IPS-18c (cell line): ENCODE results near the gene ARMC9.
"Not testable (repeated sequence)": the region's sequence is repeated elsewhere in the genome, so short reads cannot be mapped to it uniquely, and the experiment has no call there.

ENCODE experiments used
- H3K4me3 ChIP-seq: 2 replicates; pipeline ENCODE4 v1.7.0; 2013; ENCODE audit warnings: low read depth, mild to moderate bottlenecking, low read length, moderate library complexity; ENCODE audit not compliant: insufficient read depth
- H3K9me3 ChIP-seq: one replicate; pipeline ENCODE4 v1.6.1; 2013; ENCODE audit warnings: mild to moderate bottlenecking, low read length, moderate library complexity; ENCODE audit not compliant: control insufficient read depth, insufficient read depth

Gene ARMC9

GRCh38 chr2:231288590-231288989, 90.2 kb downstream of the ARMC9 start:
- Histone ChIP-seq H3K9me3 (no peaks in the 10 kb centered on the region), H3K4me3 (no peak overlapping the region)

DNA sequence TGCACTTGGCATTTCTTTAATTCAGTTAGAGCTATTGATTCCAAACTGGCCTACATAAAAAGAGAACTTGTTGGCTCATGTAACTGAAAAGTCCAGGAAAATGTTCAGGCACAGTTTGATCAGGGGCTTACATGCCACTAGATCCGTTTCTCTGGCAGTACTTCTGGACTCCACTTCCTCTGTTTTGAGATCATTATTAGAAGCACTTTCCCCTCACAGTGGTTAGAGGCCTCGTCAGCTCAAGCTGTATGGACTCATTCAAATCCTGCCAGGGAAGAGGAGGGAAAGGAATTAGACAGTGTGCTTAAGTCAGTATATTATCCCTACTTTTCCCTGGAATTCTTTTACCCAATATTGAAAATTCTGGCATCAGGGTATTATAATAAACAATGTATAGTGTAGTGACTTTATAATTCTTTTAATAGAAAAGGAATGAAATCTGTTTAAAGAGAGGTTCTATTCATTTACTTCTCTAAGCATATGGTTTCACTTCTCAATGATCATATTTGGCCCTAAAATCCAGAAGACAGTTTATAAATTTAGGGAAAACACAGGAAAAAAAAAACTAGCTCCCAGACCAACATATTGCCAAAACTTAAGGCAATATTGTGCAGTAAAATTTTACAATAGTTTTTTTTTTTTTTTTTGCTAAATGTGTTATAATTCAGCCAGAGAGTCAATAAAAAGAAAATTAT, 92.0 kb downstream of the ARMC9 start:
- Histone ChIP-seq H3K9me3 (peaks cover 2% of the 10 kb centered on the region), H3K4me3 (no peak overlapping the region)

- no peak overlapping the region for H3K4me3 ChIP-seq
Observed at GRCh38 chr2:231292472-231293134, 94.2 kb downstream of the ARMC9 start.

DNA sequence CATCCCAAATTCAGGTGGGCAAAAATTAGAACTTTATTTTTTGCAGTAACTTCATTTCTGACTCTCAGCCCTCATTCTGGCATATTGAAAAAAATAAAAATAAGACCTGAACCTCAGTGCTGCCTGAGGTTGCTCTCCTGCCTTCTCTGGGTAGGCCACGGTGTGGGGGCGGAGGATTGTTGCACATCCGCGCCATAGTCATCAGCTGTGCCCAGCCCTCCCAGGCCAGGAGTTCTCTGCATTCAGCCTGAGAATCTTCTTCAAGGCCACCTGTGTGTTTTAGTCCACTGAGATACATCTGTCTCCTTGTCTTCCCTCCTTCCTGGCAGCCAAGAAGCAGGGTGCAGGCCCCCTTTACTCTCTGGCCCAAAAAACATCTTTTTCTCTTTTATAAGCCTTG, 94.7 kb downstream of the ARMC9 start:
- no peak overlapping the region for H3K4me3 ChIP-seq
- H3K9me3 ChIP-seq: peaks cover 2% of the 10 kb centered on the region

More at GRCh38 chr2:231292472-231293134, 94.2 kb downstream of the ARMC9 start:
- peaks cover 2% of the 10 kb centered on the region for H3K9me3 ChIP-seq

GRCh38 chr2:231294116-231294515, 95.7 kb downstream of the ARMC9 start:
- H3K4me3 ChIP-seq: no peak overlapping the region
- H3K9me3 ChIP-seq: peaks cover 2% of the 10 kb centered on the region

GRCh38 chr2:231294571-231295362, 96.3 kb downstream of the ARMC9 start:
- Histone ChIP-seq H3K9me3 (peaks cover 4% of the 10 kb centered on the region), H3K4me3 (no peak overlapping the region)

DNA sequence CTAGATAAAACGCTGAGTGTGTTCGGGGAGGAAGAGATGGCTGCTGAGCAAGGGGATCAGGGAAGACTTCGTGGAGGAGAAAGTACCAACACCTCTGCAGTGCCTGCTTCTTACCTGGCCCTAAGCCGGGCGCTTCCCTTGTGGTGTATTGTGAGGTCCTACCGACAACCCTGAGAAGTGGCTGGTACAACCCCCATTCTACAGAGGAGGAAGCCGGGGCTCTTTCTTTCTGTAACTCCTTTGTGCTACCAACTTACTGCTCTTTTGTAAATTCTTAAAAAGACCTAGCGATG, 96.9 kb downstream of the ARMC9 start:
- Histone ChIP-seq H3K4me3 (no peak overlapping the region), H3K9me3 (peaks cover 4% of the 10 kb centered on the region)

GRCh38 chr2:231296401-231296974, 98.1 kb downstream of the ARMC9 start:
- H3K9me3 ChIP-seq: peaks cover 4% of the 10 kb centered on the region
- no peak overlapping the region for H3K4me3 ChIP-seq

GRCh38 chr2:231297108-231297908, 98.9 kb downstream of the ARMC9 start:
- Histone ChIP-seq H3K4me3 (no peak overlapping the region), H3K9me3 (peaks cover 4% of the 10 kb centered on the region)

GRCh38 chr2:231298091-231298490, 99.7 kb downstream of the ARMC9 start:
- no peak overlapping the region for H3K4me3 ChIP-seq
- peaks cover 4% of the 10 kb centered on the region for H3K9me3 ChIP-seq

DNA sequence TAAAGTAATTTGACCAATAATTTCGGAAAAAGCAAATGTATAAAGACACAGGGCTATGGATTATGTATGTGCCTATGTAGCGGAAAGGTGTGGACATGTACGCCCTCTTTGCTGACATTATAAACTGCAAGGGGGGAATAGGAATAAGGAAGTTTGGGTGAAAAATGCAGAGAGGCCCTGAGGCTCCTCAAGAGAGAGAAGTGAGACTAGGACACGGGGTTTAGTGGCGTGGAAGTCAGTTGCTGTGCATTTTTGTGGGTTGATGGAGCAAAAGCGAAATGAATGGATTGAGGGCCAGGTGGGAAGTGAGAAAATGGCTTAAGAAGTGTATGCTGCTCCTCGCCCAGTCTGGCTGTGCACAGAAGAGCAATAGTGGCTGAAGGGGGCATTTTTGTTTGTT, 100.8 kb downstream of the ARMC9 start:
- no peak overlapping the region for H3K4me3 ChIP-seq
- H3K9me3 ChIP-seq: peaks cover 4% of the 10 kb centered on the region

DNA sequence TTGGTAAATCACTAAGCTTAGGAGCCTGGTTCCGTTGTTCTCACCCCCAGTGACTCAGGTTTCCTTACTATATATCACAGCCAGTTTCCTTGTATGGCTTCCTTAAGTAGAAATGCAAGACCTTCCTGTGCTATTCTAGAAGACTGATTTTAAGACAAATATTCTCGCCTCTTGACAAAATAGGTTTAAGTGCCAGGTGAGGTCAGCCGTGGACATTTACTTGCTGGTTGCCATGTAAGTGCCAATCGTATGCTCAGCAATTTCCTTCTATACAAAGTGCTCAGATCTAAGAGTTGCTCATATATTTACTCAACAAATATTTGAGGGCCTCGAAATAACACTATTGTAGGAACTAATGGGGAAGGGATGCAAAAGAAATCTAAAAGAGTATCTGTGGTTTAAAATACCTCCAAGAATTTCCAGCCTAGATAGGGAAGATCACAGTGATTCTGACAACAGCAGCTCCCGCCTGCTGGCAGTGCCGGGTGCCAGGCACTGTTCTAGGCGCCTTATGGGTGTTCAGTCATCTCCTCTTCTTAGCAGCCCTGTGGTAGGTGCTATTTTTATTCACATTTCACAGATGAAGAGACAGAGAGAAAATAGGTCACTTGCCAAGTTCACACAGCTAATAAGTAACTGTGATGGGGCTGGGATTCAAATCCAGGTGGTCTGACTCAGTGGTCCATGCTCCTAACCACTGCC, 101.7 kb downstream of the ARMC9 start:
- Histone ChIP-seq H3K4me3 (no peak overlapping the region), H3K9me3 (peaks cover 2% of the 10 kb centered on the region)

DNA sequence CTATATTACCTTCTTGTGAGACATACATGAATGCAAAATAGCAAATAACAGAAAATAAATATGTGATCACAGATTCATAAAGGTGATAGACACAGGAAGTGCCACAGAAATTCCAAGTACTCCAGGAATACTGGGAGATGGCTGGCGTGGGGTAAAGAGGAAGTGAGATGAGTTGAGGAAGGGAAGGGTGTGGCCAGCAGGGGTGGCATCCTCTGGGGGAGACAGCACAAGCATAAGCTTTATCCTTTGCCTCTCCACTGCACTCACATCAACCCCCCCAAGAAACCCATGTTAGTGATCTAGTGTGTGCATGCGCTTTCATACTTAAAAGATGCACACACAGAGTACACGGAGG, 102.3 kb downstream of the ARMC9 start:
- Histone ChIP-seq H3K4me3 (no peak overlapping the region), H3K9me3 (peaks cover 2% of the 10 kb centered on the region)

- H3K4me3 ChIP-seq, H3K9me3 ChIP-seq: not testable (repeated sequence)
Observed at GRCh38 chr2:231304259-231304658, 105.8 kb downstream of the ARMC9 start.

DNA sequence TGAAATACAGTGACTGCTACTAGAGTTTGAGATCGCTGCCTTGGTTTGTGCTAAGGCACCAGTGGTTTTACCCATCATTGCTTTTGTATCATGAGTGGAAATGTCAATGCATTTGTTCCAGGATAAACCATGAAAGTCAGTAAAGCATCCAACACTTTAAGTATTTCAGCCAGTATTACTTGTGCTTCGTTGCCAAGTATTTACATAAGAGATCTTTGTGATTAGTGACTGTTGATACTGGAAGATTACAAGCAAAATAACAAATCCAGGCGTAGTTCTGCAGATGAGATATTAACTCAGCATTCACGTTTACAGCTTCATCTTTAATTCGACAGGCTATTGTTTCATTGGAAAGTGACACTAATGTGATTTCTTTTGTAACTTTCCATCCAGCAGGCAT, 106.8 kb downstream of the ARMC9 start:
- Histone ChIP-seq H3K9me3 (no peaks in the 10 kb centered on the region), H3K4me3 (no peak overlapping the region)

DNA sequence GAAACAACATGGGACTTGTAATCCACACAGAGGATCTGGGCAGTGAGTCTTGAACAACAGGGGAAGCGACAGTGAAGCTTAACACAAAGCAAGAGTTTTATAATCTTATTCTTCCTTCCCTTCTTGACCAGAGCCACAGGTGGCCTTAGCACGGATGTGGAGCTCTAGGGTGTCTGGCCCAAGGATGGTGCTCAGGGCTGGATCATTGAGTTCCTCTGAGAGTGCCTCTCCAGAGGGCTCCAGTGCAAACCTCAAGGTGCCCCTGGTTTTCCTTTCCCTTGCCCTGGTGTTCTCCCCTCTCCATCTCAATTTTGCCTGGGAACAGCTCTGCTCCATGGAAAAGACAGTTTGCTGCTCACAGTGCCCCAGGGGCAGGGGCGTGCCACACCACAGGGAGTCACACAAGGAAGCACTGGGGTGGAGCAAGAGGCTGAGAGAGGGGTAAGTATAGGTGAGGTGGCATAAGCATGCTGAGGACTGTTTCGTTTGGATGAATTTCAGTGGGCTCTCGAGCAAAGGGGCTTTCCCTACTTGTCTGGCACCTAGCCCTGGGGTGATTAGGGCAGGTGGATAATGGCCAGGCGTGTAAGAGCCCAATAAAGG, 108.5 kb downstream of the ARMC9 start:
- no peaks in the 10 kb centered on the region for H3K9me3 ChIP-seq
- no peak overlapping the region for H3K4me3 ChIP-seq
